Epithelial cell of prostate (primary cell): Measurements from ENCODE around the gene TAS2R20.
"Not testable (repeated sequence)": the region's sequence is repeated elsewhere in the genome, so short reads cannot be mapped to it uniquely, and the experiment has no call there.

Source experiments
- DNase-seq: peaks from one replicate; pipeline ENCODE4 v3.0.0-alpha.2; 2011; ENCODE audit warnings: low read depth, low spot score
- H3K27ac ChIP-seq: fragments of 450-650 bp; 2 replicates; pipeline ENCODE4 v1.5.1; 2017; ENCODE audit warnings: mild to moderate bottlenecking

TAS2R20 gene

DNA sequence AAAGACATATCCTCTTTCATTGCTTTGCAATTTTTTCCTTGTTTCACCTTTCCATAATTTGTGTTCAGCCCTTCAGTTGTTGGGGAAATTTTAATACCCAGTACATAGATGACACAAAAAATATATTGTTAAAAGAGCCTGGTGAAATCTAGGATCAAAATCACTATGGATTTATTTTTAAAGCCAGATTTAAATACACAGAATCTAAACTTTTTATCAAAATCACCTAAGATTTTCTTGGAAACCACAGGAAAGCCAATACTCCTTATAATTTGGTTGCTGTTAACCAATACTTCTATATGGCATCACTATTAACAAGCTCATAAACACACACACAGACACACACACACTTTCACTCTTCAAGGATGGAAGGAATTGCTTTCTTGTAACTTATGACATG, at the start of gene TAS2R20:
Gene TAS2R20 (minus strand): TSS at position 101 of the 400 bp plus-strand sequence. CDS start 429 bp downstream, outside the sequence.
- no peak within 1 kb of the TSS for H3K27ac ChIP-seq
- no peak for DNase-seq

- H3K27ac ChIP-seq, DNase-seq: not testable (repeated sequence)
Observed at GRCh38 chr12:11041366-11041765, 43.3 kb upstream of the TAS2R20 start.

- DNase-seq = no peak
- H3K27ac ChIP-seq = no peak overlapping the region
Observed at GRCh38 chr12:11040162-11040561, 42.1 kb upstream of the TAS2R20 start.

- no peak overlapping the region for H3K27ac ChIP-seq
- DNase-seq = no peak
Observed at GRCh38 chr12:11039171-11039570, 41.1 kb upstream of the TAS2R20 start.

DNA sequence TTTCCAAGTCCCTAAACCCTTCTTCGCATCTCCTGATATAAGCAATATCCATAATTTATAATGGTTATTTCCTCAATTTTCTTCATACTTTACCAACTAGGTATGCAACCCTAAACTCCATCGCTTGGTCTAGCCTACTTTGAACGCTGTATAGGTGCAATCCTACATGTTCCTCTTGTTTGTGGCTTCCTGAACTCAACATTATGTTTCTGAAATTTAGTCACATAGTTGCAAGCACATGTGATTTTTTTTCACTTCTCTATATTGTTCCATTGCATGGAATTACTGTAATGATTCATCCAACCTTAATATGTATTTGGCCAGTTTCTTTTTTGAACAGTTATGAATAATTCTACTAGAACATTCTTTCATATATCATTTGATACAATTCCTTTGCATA, 35.9 kb upstream of the TAS2R20 start:
- DNase-seq, H3K27ac ChIP-seq: not testable (repeated sequence)

GRCh38 chr12:11031307-11031706, 33.2 kb upstream of the TAS2R20 start, which contains the start of gene TAS2R31:
Gene TAS2R31, minus strand, starts transcription at chr12:11031407. Its CDS starts 72 bp downstream, at chr12:11031335.
- H3K27ac ChIP-seq = no peak within 1 kb of the TSS
- no peak for DNase-seq

GRCh38 chr12:11026118-11026517, 28.0 kb upstream of the TAS2R20 start:
- DNase-seq = no peak
- H3K27ac ChIP-seq = no peak overlapping the region

DNA sequence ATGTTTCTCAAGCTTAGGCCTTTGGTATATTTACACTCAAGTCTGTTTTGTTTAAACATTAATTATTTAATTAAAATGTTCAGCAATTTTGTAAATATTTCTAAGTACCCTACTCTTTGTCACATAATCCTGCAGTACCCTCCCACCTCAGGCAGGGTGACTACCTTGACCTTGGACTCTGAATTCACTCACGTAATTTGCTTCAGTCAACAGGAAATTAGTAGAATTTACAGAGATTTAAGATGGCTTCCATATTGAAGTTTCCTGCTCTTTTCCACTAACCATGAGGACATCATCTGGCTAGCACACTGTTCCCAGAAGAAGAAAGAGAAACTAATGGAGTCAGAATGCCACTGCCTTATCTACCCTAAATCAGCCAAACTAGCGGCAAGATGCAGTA, 25.3 kb upstream of the TAS2R20 start:
- no peak for DNase-seq
- H3K27ac ChIP-seq = no peak overlapping the region

DNA sequence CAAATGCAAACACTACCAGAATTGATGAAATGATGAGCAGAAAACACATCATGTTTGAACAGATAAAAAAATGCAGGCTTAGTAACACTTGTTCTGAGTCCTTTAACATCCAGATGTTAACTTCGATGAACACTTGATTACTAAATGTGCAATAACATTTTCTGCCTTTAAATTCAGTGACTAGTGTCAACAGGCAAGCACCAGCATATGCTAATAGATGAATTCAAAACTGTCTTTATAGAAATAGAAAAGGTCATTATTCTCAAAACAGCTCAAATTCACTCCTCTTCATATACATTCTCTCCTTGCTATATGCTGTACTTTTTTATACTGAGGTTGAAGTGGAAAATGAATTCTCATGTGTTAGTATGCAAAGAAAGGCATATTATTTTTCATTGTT, 24.4 kb upstream of the TAS2R20 start, which contains the start of gene TAS2R19:
Gene TAS2R19 (minus strand): TSS at position 101 of the 400 bp plus-strand sequence. CDS start 49 bp downstream, at position 52.
- H3K27ac ChIP-seq = no peak within 1 kb of the TSS
- no peak for DNase-seq

DNA sequence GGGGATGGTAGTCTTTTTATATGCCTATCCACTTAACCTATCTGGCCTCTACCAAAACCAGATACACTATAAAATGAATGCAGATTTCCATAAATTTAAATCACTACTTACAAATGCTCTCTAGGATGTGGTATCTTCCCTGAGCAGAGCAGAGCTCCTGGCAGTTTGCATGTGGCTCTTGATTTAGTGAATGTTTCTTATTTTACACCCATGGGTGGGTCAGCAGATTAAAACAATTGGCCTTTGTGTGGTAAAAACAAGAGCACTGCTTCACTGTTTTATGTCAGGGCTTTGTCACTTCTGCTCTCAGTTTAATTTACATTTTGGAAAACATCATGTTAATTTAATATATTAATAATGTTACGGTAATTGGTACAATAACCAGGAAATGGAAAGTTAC, 18.8 kb upstream of the TAS2R20 start:
- no peak for DNase-seq
- no peak overlapping the region for H3K27ac ChIP-seq

GRCh38 chr12:11015775-11016430, 17.8 kb upstream of the TAS2R20 start:
- DNase-seq = no peak
- H3K27ac ChIP-seq = no peak overlapping the region

DNA sequence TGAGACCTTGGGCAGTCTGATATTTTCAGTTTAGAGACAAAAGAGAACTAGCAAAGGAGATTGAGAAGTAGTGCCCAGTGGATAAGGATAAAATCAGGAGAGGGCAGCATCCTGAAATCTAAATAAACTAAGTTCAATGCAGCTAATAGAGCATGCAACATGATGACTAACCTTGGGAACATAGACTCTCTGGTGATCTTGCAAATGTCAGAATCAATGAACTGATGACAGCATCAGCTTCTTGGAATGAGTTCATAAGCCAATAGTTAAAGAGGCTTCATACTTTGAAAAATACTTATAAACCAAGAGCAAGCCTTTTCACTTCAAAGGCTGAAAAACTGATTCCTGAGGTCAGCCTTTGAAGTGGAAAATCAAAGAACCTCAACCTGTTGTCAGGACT, 16.1 kb upstream of the TAS2R20 start:
- no peak overlapping the region for H3K27ac ChIP-seq
- DNase-seq = no peak

DNA sequence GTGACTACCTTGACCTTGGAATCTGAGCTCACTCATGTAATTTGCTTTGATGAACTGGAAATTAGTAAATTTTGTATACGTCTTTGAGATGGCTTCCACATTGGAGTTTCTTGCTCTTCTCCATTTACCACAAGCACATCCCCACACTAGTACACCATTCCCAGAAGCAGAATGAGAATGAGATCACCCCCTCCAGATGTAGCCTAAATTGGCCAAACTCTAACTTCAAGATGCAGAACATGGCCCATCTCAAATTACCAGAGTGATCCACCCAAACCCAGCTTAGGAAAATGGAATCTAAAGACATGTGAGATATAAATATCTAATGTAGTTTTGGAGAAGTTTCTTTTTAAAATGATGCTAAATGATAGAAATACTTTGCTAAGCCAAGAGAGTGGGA, 9.5 kb upstream of the TAS2R20 start:
- no peak for DNase-seq
- no peak overlapping the region for H3K27ac ChIP-seq

DNA sequence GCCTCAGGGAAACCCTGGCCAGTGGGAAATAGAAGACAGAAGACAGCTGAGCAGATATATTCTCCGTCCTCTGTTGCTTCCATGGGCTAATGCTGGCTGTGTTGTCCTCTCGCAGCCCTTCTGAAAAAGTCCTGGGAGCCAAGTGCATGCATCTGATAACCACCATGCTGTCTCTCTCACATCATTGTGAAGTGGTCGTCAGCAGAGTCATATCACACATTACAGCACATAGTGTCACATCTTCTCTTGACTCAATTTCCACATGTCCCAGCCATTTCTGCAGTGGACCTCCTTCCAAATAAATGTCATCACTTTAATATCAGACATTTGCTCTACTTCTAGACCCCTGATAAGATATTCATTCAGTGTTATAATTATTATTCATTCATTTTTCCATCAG, 3.8 kb downstream of the TAS2R20 start:
- no peak for DNase-seq
- H3K27ac ChIP-seq = no peak overlapping the region

- H3K27ac ChIP-seq = no peak overlapping the region
- DNase-seq = no peak
Observed at GRCh38 chr12:10989107-10989506, 9.0 kb downstream of the TAS2R20 start.

DNA sequence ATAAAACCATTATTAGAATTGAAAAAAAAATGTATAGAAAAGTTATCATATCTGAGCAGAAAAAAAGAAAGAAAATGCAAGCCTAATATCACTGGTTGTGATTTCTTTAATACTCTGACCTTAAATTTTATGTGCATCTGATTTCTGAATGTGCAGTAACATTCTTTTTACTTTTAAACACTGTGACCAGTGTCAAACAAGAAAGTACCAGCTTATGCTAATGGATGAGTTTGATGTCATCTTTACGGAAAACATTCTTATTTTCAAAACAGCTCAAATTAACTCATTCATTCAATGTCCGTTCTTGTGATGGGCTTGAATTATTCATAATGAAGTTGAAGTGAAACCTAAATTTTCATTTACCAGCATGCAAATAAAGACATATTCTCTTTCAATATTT, 11.3 kb downstream of the TAS2R20 start, which contains the start of gene TAS2R50:
Gene TAS2R50 (minus strand): TSS at position 101 of the 400 bp plus-strand sequence. CDS start 52 bp downstream, at position 49.
- no peak within 1 kb of the TSS for H3K27ac ChIP-seq
- no peak for DNase-seq

DNA sequence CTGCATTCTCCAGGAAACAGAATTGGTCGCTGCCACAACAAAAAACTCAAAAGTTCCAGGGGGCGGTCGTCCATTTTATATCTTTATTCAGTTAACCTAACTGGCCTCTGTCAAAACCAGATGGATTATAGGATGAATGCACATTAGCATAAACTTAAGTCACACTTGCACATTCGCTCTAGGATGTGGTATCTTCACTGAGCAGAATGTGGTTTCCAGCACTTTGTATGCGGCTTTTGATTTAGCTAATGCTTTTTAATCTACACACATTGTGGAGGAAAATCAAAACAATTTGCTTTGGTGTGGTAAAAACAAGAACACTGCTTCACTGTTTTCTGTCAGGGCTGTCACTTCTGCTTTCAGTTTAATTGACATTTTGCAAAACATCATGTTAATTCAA, 15.9 kb downstream of the TAS2R20 start:
- DNase-seq = no peak
- H3K27ac ChIP-seq = no peak overlapping the region

DNA sequence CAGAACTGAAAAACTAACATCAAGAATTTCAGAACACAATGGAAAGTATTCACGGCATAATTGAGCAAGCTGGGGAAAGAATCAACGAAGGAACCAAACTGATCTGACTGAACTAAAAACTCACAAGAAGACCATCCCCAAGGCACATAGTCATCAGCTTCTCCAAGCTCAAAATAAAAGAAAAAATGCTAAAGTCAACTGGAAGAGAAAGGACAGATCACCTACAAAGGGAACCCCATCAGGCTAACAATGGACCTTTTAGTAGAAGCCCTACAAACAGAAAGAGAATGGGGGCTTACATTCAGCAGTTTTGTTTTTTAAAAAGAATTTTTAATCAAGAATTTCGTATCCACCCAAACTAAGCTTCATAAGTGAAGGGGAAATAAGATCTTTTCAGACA, 23.1 kb downstream of the TAS2R20 start:
- DNase-seq = no peak
- H3K27ac ChIP-seq = no peak overlapping the region

GRCh38 chr12:10968765-10969456, 29.2 kb downstream of the TAS2R20 start:
- DNase-seq = no peak

GRCh38 chr12:10967409-10967808, 30.7 kb downstream of the TAS2R20 start:
- DNase-seq = no peak

More at GRCh38 chr12:10968765-10969456, 29.2 kb downstream of the TAS2R20 start:
- no peak overlapping the region for H3K27ac ChIP-seq

DNA sequence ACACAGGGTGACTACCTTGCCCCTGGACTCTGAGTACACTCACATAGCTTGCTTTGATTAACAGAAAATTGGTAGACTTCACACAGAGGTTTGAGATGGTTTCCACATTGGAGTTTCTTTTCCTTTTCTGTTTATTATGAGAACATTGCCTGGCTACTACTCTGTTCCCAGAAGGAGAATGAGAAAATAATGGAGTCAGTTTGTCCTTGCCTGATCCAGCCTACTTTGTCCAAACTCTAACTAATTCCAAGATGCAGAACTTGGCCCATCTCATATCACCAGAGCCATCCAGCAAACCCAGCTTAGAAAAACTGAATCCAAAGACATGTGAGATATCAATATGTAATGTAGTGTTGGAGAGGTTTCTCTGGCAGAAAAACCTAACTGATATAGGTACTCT, 31.8 kb downstream of the TAS2R20 start:
- no peak for DNase-seq
- H3K27ac ChIP-seq = no peak overlapping the region

More at GRCh38 chr12:10967409-10967808, 30.7 kb downstream of the TAS2R20 start:
- no peak overlapping the region for H3K27ac ChIP-seq
